NCI-H1694 treated with DMSO at 0.1 percent for 48 hours (cell line): ENCODE results near the gene PSIP1.
A peak's percentile ranks its signal among the peaks of the same experiment; 100 is the strongest.
"Not testable (repeated sequence)": the region's sequence is repeated elsewhere in the genome, so short reads cannot be mapped to it uniquely, and the experiment has no call there.

Experiments
- DNase-seq: peaks from one replicate; lab custom pipeline; 2025; lab: John Stamatoyannopoulos, UW

PSIP1 gene

DNA sequence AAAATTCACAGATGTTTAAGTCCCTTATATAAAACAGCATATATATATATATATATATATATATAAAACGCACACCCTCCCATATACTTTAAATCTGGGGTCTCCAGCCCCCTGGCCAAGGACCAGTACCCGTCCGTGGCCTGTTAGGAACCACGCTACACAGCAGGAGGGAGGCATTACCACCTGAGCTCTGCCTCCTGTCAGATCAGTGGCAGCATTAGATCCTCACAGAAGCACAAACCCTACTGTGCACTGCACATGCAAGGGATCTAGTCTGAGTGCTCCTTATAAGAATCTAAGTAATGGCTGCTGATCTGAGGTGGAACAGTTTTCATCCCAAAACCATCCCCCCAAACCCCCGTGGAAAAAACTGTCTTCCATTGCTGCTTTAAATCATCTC lies 9.0 kb downstream of the PSIP1 start:
- DNase-seq, result no peak

DNA sequence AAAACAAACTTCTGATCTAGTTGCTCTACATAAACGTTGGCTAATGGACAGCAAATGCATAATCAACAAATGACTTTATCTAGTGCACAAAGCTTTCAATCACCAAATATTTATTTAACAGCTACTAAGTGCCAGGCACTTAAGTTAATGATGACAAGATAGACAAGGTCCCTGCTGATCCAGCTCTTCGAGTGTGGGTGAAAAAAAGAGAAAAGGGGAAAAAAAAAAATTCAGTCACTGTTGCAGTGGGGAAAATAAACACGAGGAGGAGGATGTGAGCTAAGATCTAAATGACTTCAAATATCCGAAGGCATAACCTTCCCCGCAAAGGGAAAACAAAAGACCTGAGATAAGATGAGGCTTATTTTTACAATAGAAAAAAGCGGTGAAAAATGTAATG lies 9.6 kb downstream of the PSIP1 start:
- no peak for DNase-seq

DNA sequence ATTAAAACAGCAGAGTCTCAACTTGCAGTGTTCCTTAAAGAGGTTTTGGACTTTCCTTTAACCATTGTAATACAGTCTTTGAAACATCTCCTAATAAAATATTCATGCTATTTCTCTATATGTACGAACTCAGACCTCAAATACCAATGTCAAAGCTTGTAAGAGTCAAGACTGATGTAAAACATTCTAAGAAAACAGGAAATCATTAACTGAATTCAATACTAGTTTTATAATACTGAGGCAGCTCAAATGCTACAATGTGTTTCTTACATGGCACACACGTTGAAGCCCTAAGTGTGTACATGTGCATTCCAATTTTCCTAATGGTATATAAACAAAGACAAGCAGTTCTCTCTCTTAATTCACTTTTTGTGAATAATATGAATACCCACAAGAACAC lies 11.6 kb downstream of the PSIP1 start:
- DNase-seq, result no peak

DNA sequence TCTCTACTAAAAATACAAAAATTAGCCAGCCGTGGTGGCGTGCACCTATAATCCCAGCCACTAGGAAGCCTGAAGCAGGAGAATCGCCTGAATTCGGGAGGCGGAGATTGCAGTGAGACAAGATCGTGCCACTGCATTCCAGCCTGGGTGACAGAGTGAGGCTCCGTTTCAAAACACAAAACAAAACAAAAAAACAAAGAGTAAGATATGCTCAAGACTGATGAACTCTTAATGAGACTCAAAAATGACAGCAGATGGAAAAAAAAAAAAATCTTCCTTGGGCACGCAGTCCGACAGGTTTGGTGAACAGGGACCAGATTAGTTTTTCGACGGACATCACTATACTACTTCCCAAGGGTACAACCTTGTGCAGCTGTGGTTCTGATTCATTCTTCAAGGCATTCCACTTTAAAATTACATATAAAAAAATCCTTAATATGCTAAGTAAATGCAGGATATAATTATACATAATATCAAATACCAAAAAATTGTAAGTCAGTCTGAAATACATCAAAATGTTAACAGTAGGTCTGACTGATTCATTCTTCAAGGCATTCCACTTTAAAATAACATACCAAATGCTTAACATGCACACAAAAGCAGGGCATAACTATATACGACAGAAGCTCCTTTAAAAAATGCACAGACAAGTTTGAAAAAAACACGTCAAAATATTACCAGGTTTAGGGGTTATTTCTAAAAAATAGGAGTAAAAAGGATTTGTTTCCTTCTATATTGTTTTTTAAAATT lies 12.3 kb downstream of the PSIP1 start:
- DNase-seq, result no peak

DNA sequence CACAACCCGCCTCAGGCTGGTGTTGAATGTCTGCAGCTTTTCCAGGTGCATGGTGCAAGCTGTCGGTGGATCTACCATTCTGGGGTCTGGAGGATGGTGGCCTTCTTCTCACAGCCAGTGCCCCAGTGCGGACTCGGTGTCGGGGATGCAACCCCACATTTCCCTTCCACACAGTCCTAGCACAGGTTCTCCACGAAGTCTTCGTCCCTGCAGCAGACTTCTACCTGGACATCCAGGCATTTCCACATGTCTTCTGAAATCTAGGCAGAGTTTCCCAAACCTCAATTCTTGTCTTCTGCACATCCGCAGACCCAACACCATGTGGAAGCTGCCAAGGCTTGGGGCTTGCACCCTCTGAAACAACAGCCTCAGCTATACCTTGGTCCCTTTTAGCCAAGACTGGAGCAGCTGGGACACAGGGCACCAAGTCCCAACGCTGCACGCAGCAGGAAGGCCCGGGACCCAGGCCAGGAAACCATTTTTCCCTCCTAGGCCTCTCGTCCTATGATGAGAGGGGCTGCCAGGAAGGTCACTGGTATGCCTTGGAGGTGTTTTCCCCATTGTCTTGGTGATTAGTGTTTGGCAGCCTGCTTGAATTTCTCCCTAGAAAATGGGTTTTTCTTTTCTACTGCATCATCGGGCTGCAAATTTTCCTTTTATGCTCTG lies 18.2 kb downstream of the PSIP1 start:
- no peak for DNase-seq

DNA sequence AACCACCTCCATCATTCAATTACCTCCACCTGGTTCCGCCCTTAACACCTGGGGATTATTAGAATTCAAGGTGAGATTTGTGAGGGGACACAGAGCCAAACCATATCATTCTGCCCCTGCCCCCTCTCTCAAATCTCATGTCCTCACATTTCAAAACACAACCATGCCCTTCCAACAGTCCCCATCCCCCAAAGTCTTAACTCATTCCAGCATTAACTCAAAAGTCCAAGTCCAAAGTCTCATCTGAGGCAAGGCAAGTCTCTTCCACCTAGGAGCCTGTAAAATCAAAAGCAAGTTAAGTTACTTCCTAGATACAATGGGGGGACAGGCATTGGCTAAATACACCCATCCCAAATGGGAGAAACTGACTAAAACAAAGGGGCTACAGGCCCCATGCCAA lies 18.8 kb downstream of the PSIP1 start:
- DNase-seq, result no peak

DNA sequence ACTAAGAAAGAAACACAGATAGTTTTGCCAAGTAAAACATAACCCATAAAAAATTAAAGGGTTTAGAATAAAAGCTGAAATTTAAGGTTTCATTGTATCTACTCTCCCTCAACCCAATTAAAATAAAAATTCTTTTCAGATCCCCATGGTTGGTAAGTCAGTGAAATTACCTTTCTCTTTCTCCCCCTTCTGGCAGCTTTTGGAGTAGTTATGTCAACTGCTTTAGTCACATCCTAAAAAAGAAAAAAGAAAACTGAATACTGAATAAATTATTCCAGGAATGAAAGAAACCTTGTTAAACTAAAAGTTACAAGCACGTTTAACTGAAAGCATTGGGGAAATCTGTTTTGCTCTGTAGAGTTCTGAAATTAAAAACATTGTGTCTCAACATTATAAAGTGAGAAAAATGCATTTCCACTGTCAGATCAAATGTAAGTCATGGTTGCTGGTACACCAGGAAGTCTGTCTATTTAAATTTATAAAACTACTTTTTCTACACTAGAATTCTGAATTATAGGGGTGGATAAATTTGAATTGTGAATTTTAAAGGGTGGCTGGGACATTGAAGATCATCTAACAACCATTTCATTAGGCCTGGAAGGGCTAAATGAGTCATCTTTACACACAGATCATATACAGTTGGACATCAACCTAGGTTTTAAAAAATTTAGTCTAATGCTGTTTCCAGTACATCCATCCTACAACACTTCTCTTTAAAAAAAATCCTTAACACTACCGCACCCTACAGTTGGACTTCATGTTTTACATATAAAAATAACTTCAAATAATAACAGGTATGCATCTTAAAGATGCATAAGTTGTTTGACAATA lies 24.7 kb downstream of the PSIP1 start:
- no peak for DNase-seq

DNA sequence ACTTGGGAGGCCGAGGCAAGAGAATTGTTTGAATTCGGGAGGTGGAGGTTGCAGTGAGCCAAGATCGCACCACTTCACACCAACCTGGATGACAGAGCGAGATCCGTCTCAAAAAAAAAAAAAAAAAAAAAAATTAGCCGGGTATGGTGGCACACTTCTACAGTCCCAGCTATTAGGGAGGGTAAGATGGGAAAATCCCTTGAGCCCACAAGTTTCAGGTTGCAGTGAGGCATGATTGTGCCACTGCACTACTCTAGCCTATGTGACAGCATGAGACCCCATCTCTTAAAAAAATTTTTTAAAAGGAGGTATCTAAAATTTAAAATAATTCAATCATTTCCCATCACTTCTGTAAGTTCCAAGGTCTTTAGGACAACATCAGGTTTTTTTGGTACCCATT lies 26.0 kb downstream of the PSIP1 start:
- DNase-seq, result no peak

DNA sequence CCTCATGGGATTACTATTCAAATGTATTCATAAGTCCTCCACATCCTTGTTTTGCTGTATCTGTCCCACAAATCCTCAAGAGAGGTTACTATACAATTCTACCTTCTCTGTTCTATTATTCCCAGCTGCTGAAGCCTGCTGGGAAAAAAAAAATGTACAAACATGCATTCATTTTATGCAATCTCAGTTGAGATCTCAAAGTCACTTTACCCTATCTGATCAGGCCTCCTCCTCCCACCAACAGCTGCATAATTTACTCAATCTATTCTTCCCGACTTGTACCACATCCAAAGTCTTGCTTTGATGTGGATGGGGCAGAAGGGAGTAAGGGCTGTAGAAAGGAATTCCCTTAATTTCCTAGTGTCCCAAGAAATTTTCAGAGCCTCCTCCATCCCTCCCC lies 28.6 kb downstream of the PSIP1 start:
- DNase-seq, result no peak

DNA sequence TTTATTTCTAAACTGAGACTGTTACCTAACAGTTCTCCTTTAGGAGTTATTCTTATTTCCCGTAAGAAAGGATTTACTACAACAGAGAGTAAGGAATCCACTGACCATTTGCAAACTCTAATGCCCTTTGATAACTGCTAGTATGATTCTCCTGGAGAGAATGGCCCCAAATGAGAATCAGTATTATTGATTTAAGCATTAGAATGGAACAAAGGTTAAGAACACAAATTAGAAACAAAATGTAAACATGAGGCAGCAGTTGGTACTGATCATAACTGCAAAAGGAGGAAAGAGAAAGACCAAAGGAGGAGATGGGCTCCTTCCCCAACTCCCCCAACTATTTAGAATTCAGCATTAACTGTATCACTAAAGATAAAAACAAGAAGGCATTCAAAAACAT lies 30.7 kb downstream of the PSIP1 start:
- no peak for DNase-seq

DNA sequence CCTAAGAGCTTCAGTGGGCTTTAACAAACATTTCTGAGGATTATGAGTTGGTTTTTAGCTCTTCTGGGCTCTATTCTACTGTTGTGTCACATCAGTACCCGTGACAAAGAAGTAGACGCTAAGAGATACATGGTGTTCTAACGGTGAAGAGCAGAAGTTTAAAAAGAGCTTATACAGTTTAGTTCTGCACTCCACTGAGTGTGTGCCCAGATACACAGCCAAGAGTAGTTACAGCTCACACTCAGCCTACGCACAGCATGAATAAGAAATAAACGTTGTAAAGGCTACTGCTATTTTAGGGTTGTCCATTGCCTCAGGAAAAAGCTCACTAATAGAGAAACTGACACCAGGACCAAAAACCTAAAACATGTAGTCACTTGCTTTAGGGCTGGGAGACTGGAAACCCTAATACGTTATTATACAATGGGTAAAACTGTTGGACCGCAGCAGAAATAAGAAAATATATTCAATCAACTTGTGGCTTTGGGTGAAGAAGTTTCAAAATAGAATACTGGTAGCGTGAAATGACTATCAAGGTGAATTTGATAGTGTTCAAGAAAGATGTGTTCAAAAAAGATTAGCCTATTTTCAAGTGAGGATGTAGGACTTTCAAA lies 34.7 kb downstream of the PSIP1 start:
- no peak for DNase-seq

DNA sequence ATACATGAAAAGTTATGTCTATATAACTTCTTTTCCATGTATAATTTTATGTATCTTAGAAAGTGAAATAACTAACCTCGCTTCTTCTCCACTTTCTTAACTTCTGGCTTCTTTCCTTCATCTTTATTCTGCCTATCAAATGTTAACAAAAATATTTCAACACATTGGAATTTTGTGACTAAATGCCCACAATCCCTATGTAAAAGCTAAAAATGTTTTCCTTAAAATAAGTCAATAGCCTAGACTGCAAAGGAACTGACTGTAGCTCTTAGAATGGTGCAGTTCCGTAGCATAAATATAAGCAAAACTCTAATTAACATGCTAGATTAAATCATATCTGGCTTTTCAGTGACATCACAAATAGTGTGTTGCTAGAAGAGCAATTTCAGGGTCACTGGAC lies 40.9 kb downstream of the PSIP1 start:
- no peak for DNase-seq

DNA sequence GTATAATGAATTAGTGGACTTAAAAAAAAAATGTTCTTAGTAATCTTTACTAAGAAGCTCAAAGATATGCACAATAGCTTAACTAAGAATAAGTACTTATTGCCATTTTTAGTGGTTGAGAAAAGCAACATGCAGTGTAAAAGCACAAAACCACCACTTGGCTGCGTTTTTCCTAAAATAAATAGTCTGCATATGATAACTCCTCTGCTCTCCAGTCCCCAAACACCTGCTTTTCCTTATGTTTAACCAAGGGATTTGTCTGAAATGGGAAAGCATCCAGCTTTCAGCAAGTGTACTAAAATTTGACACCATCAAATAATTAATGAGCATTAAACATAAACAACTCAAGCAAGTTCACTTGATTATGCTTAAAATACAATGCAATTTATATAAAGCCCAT lies 41.4 kb downstream of the PSIP1 start:
- DNase-seq, result peak; percentile 66

DNA sequence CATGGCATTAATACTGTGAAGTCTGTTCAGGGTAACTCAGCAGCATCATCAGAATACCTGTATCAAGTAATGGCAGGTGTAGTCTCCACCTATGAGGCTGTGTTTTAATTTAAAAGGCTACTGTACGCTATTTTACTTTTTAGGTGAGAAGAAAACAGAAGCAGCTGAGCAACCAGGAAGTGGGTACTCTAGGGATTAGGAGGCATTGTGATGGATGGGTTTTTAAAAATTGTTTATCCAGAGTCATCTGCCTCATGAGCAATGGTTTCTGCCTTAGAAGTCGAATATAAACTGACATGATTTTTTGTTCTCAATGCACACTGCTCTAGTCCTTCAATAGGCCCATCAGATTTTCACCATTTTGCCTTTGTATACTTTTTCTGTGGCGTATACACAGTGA lies 42.6 kb downstream of the PSIP1 start:
- DNase-seq, result no peak

DNA sequence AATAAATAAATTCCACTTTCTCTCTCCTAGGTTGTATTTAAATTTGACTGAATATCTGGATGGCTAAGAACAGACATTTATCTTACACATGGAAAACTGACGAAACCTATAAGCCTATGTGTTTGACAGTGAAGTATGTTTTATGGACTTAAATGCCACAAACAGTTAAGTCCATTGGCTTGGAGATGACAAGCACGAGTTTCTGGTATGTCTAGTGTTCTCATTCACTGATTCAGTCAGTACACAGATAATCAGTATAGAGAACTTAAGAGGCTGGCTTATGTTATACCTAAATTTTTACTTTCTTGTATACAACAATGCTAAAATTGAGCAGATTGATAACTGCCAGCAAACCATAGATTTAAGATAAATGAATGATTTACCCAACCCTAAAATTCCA lies 49.2 kb downstream of the PSIP1 start:
- no peak for DNase-seq

DNA sequence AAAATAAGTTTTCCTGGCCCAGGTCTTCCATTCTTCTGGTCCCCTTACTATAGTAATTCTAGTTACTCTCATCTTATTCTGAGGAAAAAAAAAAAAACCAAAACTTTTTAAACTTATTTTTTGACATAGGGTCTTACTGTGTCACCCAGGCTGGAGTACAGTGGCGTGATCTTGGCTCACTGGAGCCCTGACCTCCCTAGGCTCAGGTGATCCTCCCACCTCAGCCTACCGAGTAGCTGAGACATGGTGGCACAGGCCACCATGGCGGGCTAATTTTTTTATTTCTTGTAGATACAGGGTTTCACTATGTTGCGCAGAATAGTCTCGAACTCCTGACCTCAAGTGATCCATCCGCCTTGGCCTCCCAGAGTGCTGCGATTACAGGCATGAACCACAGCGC lies 49.7 kb downstream of the PSIP1 start:
- no peak for DNase-seq

DNA sequence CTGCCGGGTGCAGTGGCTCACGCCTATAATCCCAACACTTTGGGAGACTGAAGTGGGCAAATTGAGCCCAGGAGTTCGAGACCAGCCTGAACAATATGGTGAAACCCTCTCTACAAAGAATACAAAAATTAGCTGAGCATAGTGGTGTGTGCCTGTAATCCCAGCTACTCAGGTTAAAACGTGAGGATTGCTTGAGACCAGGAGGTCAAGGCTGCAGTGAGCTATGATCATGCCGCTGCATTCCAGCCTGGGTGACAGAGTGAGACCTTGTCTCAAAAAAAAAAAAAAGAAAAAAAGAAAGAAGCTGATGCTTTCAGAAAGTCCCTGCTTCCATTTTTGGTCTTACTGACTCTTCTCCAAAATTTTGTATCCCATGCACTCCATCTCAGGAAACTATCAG lies 56.8 kb downstream of the PSIP1 start:
- no peak for DNase-seq

DNA sequence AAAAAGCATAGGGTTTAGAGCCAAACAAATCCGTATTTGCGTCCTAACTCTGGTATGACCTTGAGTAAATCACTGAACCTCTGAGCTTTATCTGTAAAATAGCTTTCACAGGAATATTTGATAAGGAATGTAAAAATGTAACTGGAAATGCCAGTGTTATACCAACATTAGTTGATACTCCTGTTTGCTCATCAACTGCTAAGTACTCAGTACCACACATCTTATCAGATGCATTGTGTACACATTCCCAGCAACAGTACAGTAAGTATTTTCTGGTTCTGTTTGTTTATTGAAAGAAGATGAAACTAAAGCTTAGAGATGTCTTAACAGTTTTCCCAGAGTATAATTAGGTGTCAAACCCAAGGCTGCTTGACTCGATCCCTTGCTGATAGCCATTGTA lies 66.6 kb downstream of the PSIP1 start:
- no peak for DNase-seq

DNA sequence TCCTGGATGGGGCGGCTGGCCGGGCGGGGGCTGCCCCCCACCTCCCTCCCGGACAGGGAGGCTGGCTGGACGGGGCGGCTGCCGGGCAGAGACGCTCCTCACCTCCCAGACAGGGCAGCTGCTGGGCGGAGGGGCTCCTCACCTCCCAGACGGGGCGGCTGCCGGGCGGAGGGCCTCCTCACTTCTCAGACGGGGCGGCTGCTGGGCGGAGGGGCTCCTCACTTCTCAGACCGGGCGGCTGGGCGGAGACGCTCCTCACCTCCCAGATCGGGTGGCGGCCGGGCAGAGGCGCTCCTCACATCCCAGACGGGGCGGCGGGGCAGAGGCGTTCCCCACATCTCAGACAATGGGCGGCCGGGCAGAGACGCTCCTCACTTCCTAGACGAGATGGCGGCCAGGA lies 68.5 kb downstream of the PSIP1 start:
- not testable (repeated sequence) for DNase-seq

DNA sequence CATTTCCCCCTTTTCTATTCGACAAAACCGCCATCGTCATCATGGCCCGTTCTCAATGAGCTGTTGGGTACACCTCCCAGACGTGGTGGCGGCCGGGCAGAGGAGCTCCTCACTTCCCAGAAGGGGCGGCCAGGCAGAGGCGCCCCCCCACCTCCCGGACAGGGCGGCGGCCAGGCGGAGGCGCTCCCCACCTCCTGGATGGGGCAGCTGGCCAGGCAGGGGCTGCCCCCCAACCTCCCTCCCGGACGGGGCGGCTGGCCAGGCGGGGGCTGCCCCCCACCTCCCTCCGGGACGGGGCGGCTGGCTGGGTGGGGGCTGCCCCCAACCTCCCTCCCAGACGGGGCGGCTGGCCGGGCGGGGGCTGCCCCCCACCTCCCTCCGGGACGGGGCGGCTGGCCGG lies 68.9 kb downstream of the PSIP1 start:
- DNase-seq, result not testable (repeated sequence)

DNA sequence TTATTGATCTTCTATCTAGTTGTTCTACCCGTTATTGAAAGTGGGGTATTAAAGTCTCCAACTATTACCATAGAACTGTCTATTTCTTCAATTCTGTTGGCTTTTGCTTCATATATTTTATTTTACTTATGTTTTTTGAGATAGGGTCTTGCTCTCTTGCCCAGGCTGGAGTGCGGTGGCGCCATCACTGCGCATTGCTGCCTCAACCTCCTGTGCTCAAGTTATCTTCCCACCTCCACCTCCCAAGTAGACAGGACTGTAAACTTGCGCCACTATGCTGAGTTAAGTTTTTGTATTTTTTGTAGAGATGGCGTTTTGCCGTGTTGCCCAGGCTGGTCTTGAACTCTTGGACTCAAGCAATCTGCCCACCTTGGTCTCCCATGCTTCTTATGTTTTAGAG lies 71.9 kb downstream of the PSIP1 start:
- DNase-seq, result no peak

DNA sequence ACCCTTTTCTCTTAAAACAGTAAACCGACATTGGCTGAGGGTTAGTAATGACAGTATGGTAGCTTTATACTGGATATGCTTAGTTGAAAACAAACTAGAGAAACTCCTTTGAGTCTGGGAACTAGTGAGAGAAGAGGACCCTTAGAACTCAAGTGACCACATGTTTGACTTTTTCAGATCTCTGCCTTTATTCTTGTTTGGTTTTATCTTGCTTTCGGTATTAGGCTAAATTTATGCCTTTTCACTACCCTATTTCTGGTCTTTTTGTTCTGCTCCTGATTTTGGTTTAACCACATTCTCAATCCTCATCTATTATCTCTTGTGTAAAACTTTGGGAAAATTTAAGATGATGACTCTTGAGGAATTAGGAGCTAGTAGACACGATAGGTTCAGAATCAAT lies 77.1 kb downstream of the PSIP1 start:
- DNase-seq, result no peak

DNA sequence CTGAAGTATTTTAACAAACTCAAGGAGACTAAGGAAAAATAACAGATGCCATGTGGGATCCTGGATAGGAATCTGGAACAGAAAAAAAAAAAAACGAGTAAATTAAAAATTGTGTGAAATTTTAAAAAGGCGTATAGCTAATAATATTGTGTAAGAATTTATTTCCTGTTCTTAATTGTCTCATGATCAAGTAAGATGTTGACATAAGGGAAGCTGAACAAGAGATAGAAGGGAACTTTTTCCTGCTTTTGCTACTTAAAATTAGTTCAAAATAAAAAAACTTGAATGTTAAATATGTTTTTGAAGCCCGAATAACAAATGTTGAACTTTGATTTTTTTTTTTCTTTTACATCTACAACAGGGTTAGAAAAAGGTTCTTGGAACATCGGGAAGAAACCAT lies 77.6 kb downstream of the PSIP1 start:
- DNase-seq, result no peak
